K562 (cell line): ENCODE measurements around the gene ABCC5. TPM values are rescaled to one million over a fixed set of nuclear protein-coding genes. Genes with fewer than 3 reads are reported as not detected.

Experiments used
- CREBBP ChIP-seq: IDR thresholded peaks from one replicate; pipeline ENCODE4 v1.6.1; 2012; ENCODE audit warnings: low read depth, mild to moderate bottlenecking, control low read depth, inconsistent platforms, low read length
- FOXA3 ChIP-seq, 2 experiments: fragments of 450-650 bp in 1 of 2; sonication (generic) in 1 of 2; formaldehyde crosslinking; IDR thresholded peaks in 1 of 2; conservative IDR thresholded peaks in 1 of 2; 2 replicates each; pipeline versions ENCODE4 v1.4.0 to v1.8.0; 2020 to 2022; ENCODE audit warnings: mild to moderate bottlenecking in 2 of 2, missing genetic modification reagents in 1 of 2
- FOXJ3 ChIP-seq: sonication (generic); formaldehyde crosslinking; IDR thresholded peaks from 2 replicates; pipeline ENCODE4 v1.4.0; 2020; ENCODE audit warnings: mild to moderate bottlenecking, missing genetic modification reagents
- HLTF ChIP-seq: fragments of 450-650 bp; IDR thresholded peaks from 2 replicates; pipeline ENCODE4 v1.6.1; 2016
- IRF2 ChIP-seq: sonication (generic); formaldehyde crosslinking; IDR thresholded peaks from 2 replicates; pipeline ENCODE4 v1.8.1; 2022; ENCODE audit warnings: mild to moderate bottlenecking, missing genetic modification reagents
- MCM2 ChIP-seq: fragments of 450-650 bp; IDR thresholded peaks from 2 replicates; pipeline ENCODE4 v1.6.1; 2017; ENCODE audit warnings: low read depth, mild to moderate bottlenecking
- MTA3 ChIP-seq: fragments of 450-650 bp; formaldehyde crosslinking; IDR thresholded peaks from 2 replicates; pipeline ENCODE4 v1.6.1; 2017; ENCODE audit warnings: mild to moderate bottlenecking, borderline replicate concordance
- NCOA1 ChIP-seq: fragments of 450-650 bp; IDR thresholded peaks from 2 replicates; pipeline ENCODE4 v1.6.1; 2016; ENCODE audit warnings: low read depth
- PKNOX1 ChIP-seq: fragments of 450-650 bp; IDR thresholded peaks from 2 replicates; pipeline ENCODE4 v1.6.1; 2016
- PYGO2 ChIP-seq: fragments of 450-650 bp; IDR thresholded peaks from 2 replicates; pipeline ENCODE4 v1.6.1; 2016; ENCODE audit warnings: mild to moderate bottlenecking, missing genetic modification characterization, moderate library complexity, missing compliant biosample characterization
- RBFOX2 ChIP-seq: fragments of 200-400 bp; formaldehyde crosslinking; IDR thresholded peaks from 2 replicates; pipeline ENCODE4 v1.6.1; 2017; ENCODE audit warnings: low read depth, mild to moderate bottlenecking, low read length, moderate library complexity
- SP1 ChIP-seq: sonication (generic); formaldehyde crosslinking; IDR thresholded peaks from 2 replicates; pipeline ENCODE4 v1.8.1; 2022; ENCODE audit warnings: mild to moderate bottlenecking, missing genetic modification reagents
- SRSF3 ChIP-seq: fragments of 200-400 bp; formaldehyde crosslinking; IDR thresholded peaks from 2 replicates; pipeline ENCODE4 v1.6.1; 2016; ENCODE audit warnings: mild to moderate bottlenecking, low read length, moderate library complexity; ENCODE audit not compliant: insufficient read depth
- TAF9B ChIP-seq: fragments of 450-650 bp; IDR thresholded peaks from 2 replicates; pipeline ENCODE4 v1.6.1; 2018; ENCODE audit warnings: mild to moderate bottlenecking; ENCODE audit not compliant: partially characterized antibody
- TBL1XR1 ChIP-seq, 2 experiments: IDR thresholded peaks; 2 replicates each; pipeline ENCODE4 v1.6.1; 2012; ENCODE audit warnings: improper control_type of control experiment in 2 of 2, low read length in 2 of 2, mild to moderate bottlenecking in 1 of 2
- ZBTB49 ChIP-seq: sonication (generic); formaldehyde crosslinking; IDR thresholded peaks from 2 replicates; pipeline ENCODE4 v1.8.0; 2022; ENCODE audit warnings: missing genetic modification reagents, mild to moderate bottlenecking, borderline replicate concordance
- ZBTB9 ChIP-seq: fragments of 450-650 bp; formaldehyde crosslinking; IDR thresholded peaks from 2 replicates; pipeline ENCODE4 v1.4.0; 2020; ENCODE audit warnings: mild to moderate bottlenecking, moderate library complexity
- ZNF212 ChIP-seq: fragments of 450-650 bp; formaldehyde crosslinking; IDR thresholded peaks from 2 replicates; pipeline ENCODE4 v1.4.0; 2020; ENCODE audit warnings: mild to moderate bottlenecking
- ZNF589 ChIP-seq: fragments of 200-800 bp; sonication (Bioruptor generic); IDR thresholded peaks from 2 replicates; pipeline ENCODE4 v1.6.1; 2016; ENCODE audit warnings: low read depth, missing genetic modification characterization, missing compliant biosample characterization
- polyA plus RNA-seq, 8 experiments: library from polyadenylated mRNA; depleted of rRNA in 4 of 8; stranded (reverse) in 5 of 8; unstranded in 3 of 8; fragments of >200 nt; fragmentation: Nextera tagmentation in 2 of 8; fragmentation: Illumina TruSeq in 1 of 8; extraction: Ambion mirVana in 2 of 8; extraction: Trizol in 1 of 8; gene quantifications; 2 replicates each; pipeline versions ENCODE4 v1.2.1 to v1.2.3, GENCODE V29; 2011 to 2014; ENCODE audit warnings: inconsistent platforms in 1 of 8, missing spikeins in 1 of 8
- total RNA-seq, 7 experiments: library from RNA; depleted of rRNA in 6 of 7; stranded (reverse); fragments of >200 nt in 6 of 7; fragmentation: Illumina TruSeq in 2 of 7; extraction: Trizol in 2 of 7; gene quantifications; 2 replicates each; pipeline versions ENCODE4 v1.2.1 to v1.2.3, GENCODE V29; 2011 to 2021; ENCODE audit warnings: low replicate concordance in 1 of 7

ABCC5 gene
- total and polyA plus RNA-seq, 9 of the 15 experiments (the other 6 are each of a cell fraction or from before 2014, with no cell fraction given), result 22.0 to 53.0 (median 41.9) TPM

- no peak for TF ChIP-seq CREBBP
- peak; percentile 71; the same call in 1 of the 2 replicates for TF ChIP-seq NCOA1
- no peak for TF ChIP-seq TAF9B
- TF ChIP-seq HLTF, result no peak
- no peak for TF ChIP-seq PYGO2 (tag)
- no peak for TF ChIP-seq IRF2
- TF ChIP-seq RBFOX2, result no peak
- TF ChIP-seq MCM2, result no peak
- TF ChIP-seq SRSF3, result no peak
- TF ChIP-seq ZNF212, result no peak
- no peak; the same call in 1 of the 2 replicates for TF ChIP-seq ZNF589 (CRISPR knock-in tag)
- TF ChIP-seq PKNOX1, result peak; percentile 28; the same call in 1 of the 2 replicates
- peak in 1 of 2 experiments; percentile 63; a peak in 1 of 4 replicates for TF ChIP-seq FOXA3 (CRISPR knock-in tag; conservative IDR thresholded peaks at IDR 0.05 in 1 of 2, IDR thresholded peaks at IDR 0.05 in 1 of 2)
- TF ChIP-seq ZBTB9 (CRISPR knock-in tag), result no peak
- peak in 1 of 2 experiments; percentile 68; a peak in 1 of 4 replicates for TF ChIP-seq TBL1XR1 (IDR thresholded peaks at IDR 0.05; ENCODE audit: low read length in 2 of 2)
- TF ChIP-seq ZBTB49 (CRISPR knock-in tag), result no peak
- TF ChIP-seq FOXJ3, result no peak
- TF ChIP-seq MTA3, result peak; percentile 47; the same call in 1 of the 2 replicates
- no peak for TF ChIP-seq SP1 (CRISPR knock-in tag)
Measured at GRCh38 chr3:183988216-183988790, 29.4 kb downstream of the ABCC5 start (continued).
